Measurements from ENCODE around the gene LTB.
"Not testable (repeated sequence)": the region's sequence is repeated elsewhere in the genome, so short reads cannot be mapped to it uniquely, and the experiment has no call there.

Gene LTB

GRCh38 chr6:31607317-31607716, 25.1 kb upstream of the LTB start:
- DNase-seq: no peak

- peak; percentile 14 for DNase-seq
These were observed 14.8 kb upstream of the LTB start for GRCh38 chr6:31597006-31597405.

GRCh38 chr6:31592396-31592771, 10.2 kb upstream of the LTB start:
- no peak for DNase-seq

- not testable (repeated sequence) for DNase-seq
These were observed 8.5 kb upstream of the LTB start for GRCh38 chr6:31590691-31591090.

- no peak for DNase-seq
These were observed 6.8 kb upstream of the LTB start for GRCh38 chr6:31588871-31589650.

GRCh38 chr6:31587791-31588777, 5.9 kb upstream of the LTB start:
- no peak for DNase-seq

GRCh38 chr6:31586599-31587281, 4.5 kb upstream of the LTB start:
- no peak for DNase-seq

- DNase-seq: no peak
These were observed 3.8 kb upstream of the LTB start, which contains the start of gene LST1 for GRCh38 chr6:31586008-31586407. LST1 (plus strand) TSS chr6:31586277; CDS start chr6:31587300, 1,023 bp downstream.

GRCh38 chr6:31585491-31585890, 3.3 kb upstream of the LTB start:
- no peak for DNase-seq

GRCh38 chr6:31581434-31582229, 592 bp downstream of the LTB start:
- no peak for DNase-seq

- peak; percentile 70 for DNase-seq
These were observed 1.3 kb downstream of the LTB start for GRCh38 chr6:31580807-31581433.

GRCh38 chr6:31580438-31580740, 1.8 kb downstream of the LTB start:
- DNase-seq: no peak

GRCh38 chr6:31579546-31580437, 2.4 kb downstream of the LTB start:
- no peak for DNase-seq

GRCh38 chr6:31579119-31579505, 3.1 kb downstream of the LTB start:
- no peak for DNase-seq

- DNase-seq: no peak
These were observed 3.8 kb downstream of the LTB start for GRCh38 chr6:31578184-31579118.

- DNase-seq: no peak
These were observed 4.7 kb downstream of the LTB start for GRCh38 chr6:31577579-31577966.

GRCh38 chr6:31576897-31577578, 5.2 kb downstream of the LTB start:
- DNase-seq: no peak

GRCh38 chr6:31575952-31576685, 6.1 kb downstream of the LTB start:
- DNase-seq: no peak

Measured in COR-L47 (cell line).